Measurements from ENCODE around the gene CHRNA4. TPM values are rescaled to one million over a fixed set of nuclear protein-coding genes. Genes with fewer than 3 reads are reported as not detected.
A peak's percentile ranks its signal among the peaks of the same experiment; 100 is the strongest.

The CHRNA4 gene
- total and polyA plus RNA-seq, 2 of the 13 experiments (the other 11 are each of a cell fraction or from before 2014, with no cell fraction given): not detected

GRCh38 chr20:63406011-63406410, 44.9 kb upstream of the CHRNA4 start (continued):
- TF ChIP-seq, protein P1, sequence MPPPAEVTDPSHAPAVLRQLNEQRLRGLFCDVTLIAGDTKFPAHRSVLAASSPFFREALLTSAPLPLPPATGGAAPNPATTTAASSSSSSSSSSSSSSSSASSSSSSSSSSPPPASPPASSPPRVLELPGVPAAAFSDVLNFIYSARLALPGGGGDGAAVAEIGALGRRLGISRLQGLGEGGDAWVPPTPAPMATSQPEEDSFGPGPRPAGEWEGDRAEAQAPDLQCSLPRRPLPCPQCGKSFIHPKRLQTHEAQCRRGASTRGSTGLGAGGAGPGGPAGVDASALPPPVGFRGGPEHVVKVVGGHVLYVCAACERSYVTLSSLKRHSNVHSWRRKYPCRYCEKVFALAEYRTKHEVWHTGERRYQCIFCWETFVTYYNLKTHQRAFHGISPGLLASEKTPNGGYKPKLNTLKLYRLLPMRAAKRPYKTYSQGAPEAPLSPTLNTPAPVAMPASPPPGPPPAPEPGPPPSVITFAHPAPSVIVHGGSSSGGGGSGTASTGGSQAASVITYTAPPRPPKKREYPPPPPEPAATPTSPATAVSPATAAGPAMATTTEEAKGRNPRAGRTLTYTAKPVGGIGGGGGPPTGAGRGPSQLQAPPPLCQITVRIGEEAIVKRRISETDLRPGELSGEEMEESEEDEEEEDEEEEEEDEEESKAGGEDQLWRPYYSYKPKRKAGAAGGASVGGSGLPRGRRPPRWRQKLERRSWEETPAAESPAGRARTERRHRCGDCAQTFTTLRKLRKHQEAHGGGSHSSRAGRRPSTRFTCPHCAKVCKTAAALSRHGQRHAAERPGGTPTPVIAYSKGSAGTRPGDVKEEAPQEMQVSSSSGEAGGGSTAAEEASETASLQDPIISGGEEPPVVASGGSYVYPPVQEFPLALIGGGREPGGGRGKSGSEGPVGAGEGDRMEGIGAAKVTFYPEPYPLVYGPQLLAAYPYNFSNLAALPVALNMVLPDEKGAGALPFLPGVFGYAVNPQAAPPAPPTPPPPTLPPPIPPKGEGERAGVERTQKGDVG (CRISPR knock-in tag; IDR thresholded peaks at IDR 0.05; ENCODE audit: borderline replicate concordance): no peak
- TF ChIP-seq MAZ (IDR thresholded peaks at IDR 0.05; ENCODE audit: borderline replicate concordance, low read depth, low read length) (no peak), MAZ (CRISPR knock-in tag; IDR thresholded peaks at IDR 0.05; ENCODE audit: low read depth) (no peak), SRY (CRISPR knock-in tag; IDR thresholded peaks at IDR 0.05) (no peak), HNRNPLL (IDR thresholded peaks at IDR 0.05; ENCODE audit: low read depth, low read length, poor library complexity, severe bottlenecking) (peak; percentile 79), SIN3B (IDR thresholded peaks at IDR 0.05; ENCODE audit: low read length) (no peak), ZIK1 (CRISPR knock-in tag; IDR thresholded peaks at IDR 0.05; ENCODE audit: borderline replicate concordance, low read depth) (no peak), MXD3 (CRISPR knock-in tag; IDR thresholded peaks at IDR 0.05) (no peak), SIX4 (CRISPR knock-in tag; IDR thresholded peaks at IDR 0.05) (no peak), ZNF563 (CRISPR knock-in tag; IDR thresholded peaks at IDR 0.05) (peak; percentile 73; the same call in 1 of the 2 replicates), POLR2G (IDR thresholded peaks at IDR 0.05; ENCODE audit: low read depth, low read length) (no peak), KDM4B (CRISPR knock-in tag; IDR thresholded peaks at IDR 0.05) (no peak), ZNF292 (CRISPR knock-in tag; IDR thresholded peaks at IDR 0.05; ENCODE audit: borderline replicate concordance, low read depth) (no peak), NFYB (CRISPR knock-in tag; IDR thresholded peaks at IDR 0.05) (no peak), RARA (CRISPR knock-in tag; IDR thresholded peaks at IDR 0.05) (no peak), ARNT (IDR thresholded peaks at IDR 0.05) (no peak), BCL3 (CRISPR knock-in tag; IDR thresholded peaks at IDR 0.05) (no peak), HMGXB4 (CRISPR knock-in tag; IDR thresholded peaks at IDR 0.05; ENCODE audit: borderline replicate concordance in 1 of 2, low read depth in 1 of 2) (no peak), GABPB1 (CRISPR knock-in tag; IDR thresholded peaks at IDR 0.05) (peak; percentile 60; the same call in 1 of the 2 replicates), TMF1 (CRISPR knock-in tag; IDR thresholded peaks at IDR 0.05; ENCODE audit: low read depth) (no peak), ATF1 (CRISPR knock-in tag; IDR thresholded peaks at IDR 0.05) (no peak), ZNF660 (CRISPR knock-in tag; IDR thresholded peaks at IDR 0.05; ENCODE audit: borderline replicate concordance, low read depth) (no peak), ASH2L (IDR thresholded peaks at IDR 0.05; ENCODE audit: insufficient read length, low read depth, low read length) (no peak)
- TF ChIP-seq, protein P2, sequence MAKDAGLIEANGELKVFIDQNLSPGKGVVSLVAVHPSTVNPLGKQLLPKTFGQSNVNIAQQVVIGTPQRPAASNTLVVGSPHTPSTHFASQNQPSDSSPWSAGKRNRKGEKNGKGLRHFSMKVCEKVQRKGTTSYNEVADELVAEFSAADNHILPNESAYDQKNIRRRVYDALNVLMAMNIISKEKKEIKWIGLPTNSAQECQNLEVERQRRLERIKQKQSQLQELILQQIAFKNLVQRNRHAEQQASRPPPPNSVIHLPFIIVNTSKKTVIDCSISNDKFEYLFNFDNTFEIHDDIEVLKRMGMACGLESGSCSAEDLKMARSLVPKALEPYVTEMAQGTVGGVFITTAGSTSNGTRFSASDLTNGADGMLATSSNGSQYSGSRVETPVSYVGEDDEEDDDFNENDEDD (CRISPR knock-in tag; IDR thresholded peaks at IDR 0.05; ENCODE audit: borderline replicate concordance): peak; percentile 51; the same call in 1 of the 2 replicates
